ENCODE measurements around the gene JARID2. TPM values are rescaled to one million over a fixed set of nuclear protein-coding genes. Genes with fewer than 3 reads are reported as not detected.
A peak's percentile ranks its signal among the peaks of the same experiment; 100 is the strongest.

Gene JARID2
- total and polyA plus RNA-seq, 4 donors: 15.4 to 25.5 (median 23.1) TPM

GRCh38 chr6:15510536-15511247, 264.8 kb downstream of the JARID2 start:
- DNase-seq (ENCODE audit: low read depth in 4 of 6, low spot score in 6 of 6): no peak
- Histone ChIP-seq H3K27ac (ENCODE audit: low read depth, low read length) (no peak overlapping the region), H3K9me3 (ENCODE audit: control insufficient read depth, insufficient read depth, low read length) (no peaks in the 10 kb centered on the region), H3K27me3 (ENCODE audit: control insufficient read depth, insufficient read depth, low read length) (no peaks in the 10 kb centered on the region), H3K36me3 (ENCODE audit: control insufficient read depth, insufficient read depth, low read length) (peaks cover 76% of the 10 kb centered on the region), H3K4me3 (ENCODE audit: low read depth, low read length) (no peak overlapping the region), H3K4me1 (ENCODE audit: control insufficient read depth, insufficient read depth, low read length) (peaks cover 46% of the 10 kb centered on the region)
- WGBS (ENCODE audit: insufficient coverage): 73% methylated on average over 15 of the region's 16 CpGs

DNA sequence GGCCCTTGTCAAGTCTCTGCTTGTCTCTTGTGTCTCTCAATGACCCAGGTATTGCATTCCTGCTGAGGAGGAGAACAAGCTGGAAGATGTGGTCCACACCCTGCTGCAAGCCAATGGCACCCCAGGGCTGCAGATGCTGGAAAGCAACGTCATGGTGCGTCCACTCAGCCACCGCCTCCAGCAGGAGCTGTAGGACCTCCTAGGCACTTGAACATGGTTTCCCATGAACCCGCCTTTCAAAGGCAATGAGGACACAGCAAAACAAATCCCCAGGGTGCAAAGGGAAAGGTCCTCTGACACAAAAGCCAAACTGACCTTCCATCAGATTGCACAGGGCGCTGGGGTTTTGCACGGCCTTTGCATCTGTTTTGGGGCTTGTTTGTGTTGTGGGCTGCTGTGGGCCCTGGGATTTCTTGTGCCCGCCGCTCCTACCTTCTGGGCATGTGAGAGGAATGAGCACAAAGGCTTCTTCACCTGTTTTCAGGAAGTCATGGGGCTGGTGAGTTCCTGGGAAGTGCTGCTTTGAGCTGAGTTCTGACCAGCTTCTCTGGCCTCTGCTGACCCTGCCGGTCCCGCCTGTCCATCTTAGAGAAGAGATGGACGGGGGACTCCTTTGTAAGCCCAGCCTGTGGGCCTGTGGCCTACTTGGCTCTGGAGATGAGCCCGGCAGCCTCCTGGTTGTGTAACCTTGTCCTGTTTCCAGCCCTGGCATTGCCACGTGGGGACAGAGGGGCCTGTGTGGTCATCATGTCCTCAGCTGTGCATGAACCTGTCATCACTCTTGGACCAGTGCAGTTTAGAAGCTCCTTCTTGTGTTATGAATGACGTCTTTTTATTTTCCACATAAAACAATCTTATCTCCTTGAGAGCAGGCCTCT, 265.6 kb downstream of the JARID2 start:
- peaks cover 38% of the 10 kb centered on the region for H3K4me1 ChIP-seq (ENCODE audit: control insufficient read depth, insufficient read depth, low read length)
- no peak overlapping the region for H3K4me3 ChIP-seq (ENCODE audit: low read depth, low read length)
- DNase-seq (ENCODE audit: low read depth in 4 of 6, low spot score in 6 of 6): no peak
- H3K27ac ChIP-seq (ENCODE audit: low read depth, low read length): no peak overlapping the region
- peaks cover 80% of the 10 kb centered on the region for H3K36me3 ChIP-seq (ENCODE audit: control insufficient read depth, insufficient read depth, low read length)
- H3K9me3 ChIP-seq (ENCODE audit: control insufficient read depth, insufficient read depth, low read length): no peaks in the 10 kb centered on the region
- H3K27me3 ChIP-seq (ENCODE audit: control insufficient read depth, insufficient read depth, low read length): no peaks in the 10 kb centered on the region
- WGBS (ENCODE audit: insufficient coverage): 84% methylated on average over 13 of the region's 14 CpGs

DNA sequence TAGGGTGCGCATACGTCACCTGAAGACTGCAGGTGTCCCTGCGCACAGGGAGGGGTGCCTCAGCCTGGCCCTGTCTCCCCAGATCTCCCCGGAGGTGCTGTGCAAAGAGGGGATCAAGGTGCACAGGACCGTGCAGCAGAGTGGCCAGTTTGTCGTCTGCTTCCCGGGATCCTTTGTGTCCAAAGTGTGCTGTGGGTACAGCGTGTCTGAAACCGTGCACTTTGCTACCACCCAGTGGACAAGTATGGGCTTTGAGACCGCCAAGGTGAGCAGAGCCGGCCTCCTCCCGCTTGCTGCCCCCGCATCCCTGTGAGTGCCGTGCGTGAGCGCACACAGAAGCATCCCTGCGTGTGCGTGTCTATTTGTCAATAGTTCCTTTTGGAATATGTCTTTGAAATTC, 266.3 kb downstream of the JARID2 start:
- Histone ChIP-seq H3K9me3 (ENCODE audit: control insufficient read depth, insufficient read depth, low read length) (no peaks in the 10 kb centered on the region), H3K4me1 (ENCODE audit: control insufficient read depth, insufficient read depth, low read length) (peaks cover 33% of the 10 kb centered on the region), H3K27me3 (ENCODE audit: control insufficient read depth, insufficient read depth, low read length) (no peaks in the 10 kb centered on the region), H3K27ac (ENCODE audit: low read depth, low read length) (no peak overlapping the region), H3K4me3 (ENCODE audit: low read depth, low read length) (no peak overlapping the region), H3K36me3 (ENCODE audit: control insufficient read depth, insufficient read depth, low read length) (peaks cover 82% of the 10 kb centered on the region)
- 75% methylated on average over 18 of the region's 18 CpGs for WGBS (ENCODE audit: insufficient coverage)
- peak in 2 of 6 donors; percentile 59 to 85 for DNase-seq (ENCODE audit: low read depth in 4 of 6, low spot score in 6 of 6)

- Histone ChIP-seq H3K36me3 (ENCODE audit: control insufficient read depth, insufficient read depth, low read length) (peaks cover 82% of the 10 kb centered on the region), H3K27ac (ENCODE audit: low read depth, low read length) (no peak overlapping the region), H3K27me3 (ENCODE audit: control insufficient read depth, insufficient read depth, low read length) (no peaks in the 10 kb centered on the region), H3K4me1 (ENCODE audit: control insufficient read depth, insufficient read depth, low read length) (peaks cover 29% of the 10 kb centered on the region), H3K9me3 (ENCODE audit: control insufficient read depth, insufficient read depth, low read length) (no peaks in the 10 kb centered on the region), H3K4me3 (ENCODE audit: low read depth, low read length) (no peak overlapping the region)
- WGBS (ENCODE audit: insufficient coverage): 88% methylated on average over 8 of the region's 9 CpGs
- no peak for DNase-seq (ENCODE audit: low read depth in 4 of 6, low spot score in 6 of 6)
Observed at GRCh38 chr6:15512721-15513120, 266.9 kb downstream of the JARID2 start.

DNA sequence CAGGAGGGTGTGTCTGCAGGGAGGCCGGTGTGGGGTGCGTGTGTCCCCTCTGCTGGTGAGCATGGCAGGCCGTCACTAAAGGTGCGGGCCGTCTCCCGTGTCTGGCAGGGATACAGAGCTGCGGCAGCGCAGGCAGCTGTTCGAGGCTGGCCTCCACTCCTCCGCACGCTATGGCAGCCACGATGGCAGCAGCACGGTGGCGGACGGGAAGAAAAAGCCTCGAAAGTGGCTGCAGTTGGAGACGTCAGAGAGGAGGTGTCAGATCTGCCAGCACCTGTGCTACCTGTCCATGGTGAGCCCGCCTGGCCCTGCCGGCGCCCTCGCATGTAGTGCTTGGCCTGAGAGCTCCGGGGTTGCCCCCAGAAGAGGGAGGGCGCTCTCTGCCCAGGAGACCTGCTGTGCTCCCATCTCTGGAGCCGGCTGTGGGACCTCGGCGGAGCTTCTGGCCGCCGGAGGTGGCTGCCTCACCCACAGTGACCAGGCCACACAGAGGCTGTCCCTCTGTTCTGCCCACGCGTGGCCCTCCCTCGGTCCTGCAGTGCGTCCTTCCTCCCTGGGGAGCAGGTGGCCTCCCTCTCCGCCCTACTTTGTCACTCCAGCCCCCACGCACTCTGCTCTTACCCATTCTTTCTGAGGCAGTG, 267.4 kb downstream of the JARID2 start:
- no peaks in the 10 kb centered on the region for H3K27me3 ChIP-seq (ENCODE audit: control insufficient read depth, insufficient read depth, low read length)
- H3K9me3 ChIP-seq (ENCODE audit: control insufficient read depth, insufficient read depth, low read length): no peaks in the 10 kb centered on the region
- peaks cover 82% of the 10 kb centered on the region for H3K36me3 ChIP-seq (ENCODE audit: control insufficient read depth, insufficient read depth, low read length)
- H3K27ac ChIP-seq (ENCODE audit: low read depth, low read length): no peak overlapping the region
- peaks cover 27% of the 10 kb centered on the region for H3K4me1 ChIP-seq (ENCODE audit: control insufficient read depth, insufficient read depth, low read length)
- H3K4me3 ChIP-seq (ENCODE audit: low read depth, low read length): no peak overlapping the region
- DNase-seq (ENCODE audit: low read depth in 4 of 6, low spot score in 6 of 6): no peak
- WGBS (ENCODE audit: insufficient coverage): 90% methylated on average over 31 of the region's 34 CpGs

- no peak overlapping the region for H3K27ac ChIP-seq (ENCODE audit: low read depth, low read length)
- peaks cover 87% of the 10 kb centered on the region for H3K36me3 ChIP-seq (ENCODE audit: control insufficient read depth, insufficient read depth, low read length)
- no peak for DNase-seq (ENCODE audit: low read depth in 4 of 6, low spot score in 6 of 6)
- no peaks in the 10 kb centered on the region for H3K27me3 ChIP-seq (ENCODE audit: control insufficient read depth, insufficient read depth, low read length)
- WGBS (ENCODE audit: insufficient coverage): 90% methylated on average over 21 of the region's 21 CpGs
- peaks cover 25% of the 10 kb centered on the region for H3K4me1 ChIP-seq (ENCODE audit: control insufficient read depth, insufficient read depth, low read length)
- no peaks in the 10 kb centered on the region for H3K9me3 ChIP-seq (ENCODE audit: control insufficient read depth, insufficient read depth, low read length)
- no peak overlapping the region for H3K4me3 ChIP-seq (ENCODE audit: low read depth, low read length)
Observed at GRCh38 chr6:15513801-15514711, 268.2 kb downstream of the JARID2 start.

DNA sequence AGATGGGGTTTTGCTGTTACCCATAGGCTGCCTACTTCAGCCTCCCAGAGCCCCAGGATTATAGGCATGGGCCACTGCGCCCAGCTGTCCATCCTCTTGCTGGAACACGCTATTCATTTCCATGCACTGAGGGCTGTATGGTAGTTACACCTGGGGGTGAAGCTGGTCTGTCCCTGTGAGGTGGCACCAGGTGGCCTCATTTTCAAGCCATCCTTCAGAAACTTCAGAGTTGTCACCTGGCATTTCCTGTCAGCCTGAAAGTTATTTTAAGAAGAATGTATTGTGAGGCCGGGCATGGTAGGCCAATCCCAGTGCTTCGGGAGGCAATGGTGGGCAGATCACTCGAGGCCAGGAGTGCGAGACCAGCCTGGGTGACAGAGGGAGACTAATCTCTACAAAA, 269.4 kb downstream of the JARID2 start:
- H3K36me3 ChIP-seq (ENCODE audit: control insufficient read depth, insufficient read depth, low read length): peaks cover 88% of the 10 kb centered on the region
- no peaks in the 10 kb centered on the region for H3K9me3 ChIP-seq (ENCODE audit: control insufficient read depth, insufficient read depth, low read length)
- H3K4me3 ChIP-seq (ENCODE audit: low read depth, low read length): no peak overlapping the region
- peaks cover 19% of the 10 kb centered on the region for H3K4me1 ChIP-seq (ENCODE audit: control insufficient read depth, insufficient read depth, low read length)
- WGBS (ENCODE audit: insufficient coverage): 96% methylated on average over 4 of the region's 6 CpGs
- DNase-seq (ENCODE audit: low read depth in 4 of 6, low spot score in 6 of 6): no peak
- H3K27me3 ChIP-seq (ENCODE audit: control insufficient read depth, insufficient read depth, low read length): no peaks in the 10 kb centered on the region
- H3K27ac ChIP-seq (ENCODE audit: low read depth, low read length): no peak overlapping the region

- Histone ChIP-seq H3K27me3 (ENCODE audit: control insufficient read depth, insufficient read depth, low read length) (no peaks in the 10 kb centered on the region), H3K9me3 (ENCODE audit: control insufficient read depth, insufficient read depth, low read length) (no peaks in the 10 kb centered on the region), H3K36me3 (ENCODE audit: control insufficient read depth, insufficient read depth, low read length) (peaks cover 85% of the 10 kb centered on the region), H3K27ac (ENCODE audit: low read depth, low read length) (no peak overlapping the region), H3K4me1 (ENCODE audit: control insufficient read depth, insufficient read depth, low read length) (peaks cover 14% of the 10 kb centered on the region), H3K4me3 (ENCODE audit: low read depth, low read length) (no peak overlapping the region)
- 44% methylated on average over 2 of the region's 18 CpGs for WGBS (ENCODE audit: insufficient coverage)
- no peak for DNase-seq (ENCODE audit: low read depth in 4 of 6, low spot score in 6 of 6)
Observed at GRCh38 chr6:15515660-15516375, 269.9 kb downstream of the JARID2 start.
